ENCODE results near the gene CNPY3.
"Not testable (repeated sequence)": the region's sequence is repeated elsewhere in the genome, so short reads cannot be mapped to it uniquely, and the experiment has no call there.

Gene CNPY3

GRCh38 chr6:42928986-42929820, at the start of gene CNPY3:
TSS of gene CNPY3 (plus strand) at chr6:42929480. CDS start at chr6:42929571, 91 bp downstream.
- DNase-seq (ENCODE audit: low spot score), result peak; percentile 100

DNA sequence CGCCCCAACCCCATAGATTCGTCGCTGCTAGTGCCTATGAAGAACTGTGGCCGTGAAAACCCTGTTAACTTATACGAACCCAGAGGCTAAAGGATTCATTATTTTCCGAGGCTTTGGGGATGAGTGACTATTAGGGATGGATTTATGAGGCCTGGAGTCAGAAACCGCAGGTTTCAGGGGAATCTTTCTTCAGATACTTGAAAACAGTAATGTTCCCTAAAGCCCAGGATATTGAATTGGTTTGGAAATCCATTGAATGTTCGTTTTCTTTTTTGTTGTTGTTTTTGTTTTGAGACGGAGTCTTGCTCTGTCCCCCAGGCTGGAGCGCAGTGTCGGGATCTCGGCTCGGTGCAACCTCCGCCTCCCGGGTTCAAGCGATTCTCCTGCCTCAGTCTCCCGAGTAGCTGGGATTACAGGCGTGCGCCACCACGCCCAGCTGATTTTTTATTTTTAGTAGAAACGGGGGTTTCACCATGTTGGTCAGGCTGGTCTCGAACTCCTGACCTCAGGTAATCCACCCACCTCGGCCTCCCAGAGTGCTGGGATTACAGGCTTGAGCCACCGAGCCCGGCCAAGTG, 49.0 kb upstream of the CNPY3 start:
- not testable (repeated sequence) for DNase-seq (ENCODE audit: low spot score)

GRCh38 chr6:42880871-42881270, 48.4 kb upstream of the CNPY3 start:
- not testable (repeated sequence) for DNase-seq (ENCODE audit: low spot score)

DNA sequence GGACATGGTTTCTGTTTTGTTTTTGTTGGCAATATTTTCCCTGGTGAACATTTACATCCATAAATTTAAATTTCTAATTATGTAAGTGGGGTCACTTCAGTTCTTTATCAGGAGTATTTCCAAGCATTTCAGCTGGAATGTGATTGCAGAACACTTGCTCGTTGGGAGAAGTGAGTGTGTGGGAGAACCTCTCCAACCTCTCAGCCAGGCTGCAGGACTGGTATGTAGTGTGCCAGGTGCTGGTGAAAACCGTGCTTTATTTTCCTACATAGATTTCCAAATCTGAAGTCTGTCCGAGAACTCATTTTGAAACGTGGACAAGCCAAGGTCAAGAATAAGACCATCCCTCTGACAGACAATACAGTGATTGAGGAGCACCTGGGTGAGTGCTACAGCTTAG, 43.6 kb upstream of the CNPY3 start:
- no peak for DNase-seq (ENCODE audit: low spot score)

DNA sequence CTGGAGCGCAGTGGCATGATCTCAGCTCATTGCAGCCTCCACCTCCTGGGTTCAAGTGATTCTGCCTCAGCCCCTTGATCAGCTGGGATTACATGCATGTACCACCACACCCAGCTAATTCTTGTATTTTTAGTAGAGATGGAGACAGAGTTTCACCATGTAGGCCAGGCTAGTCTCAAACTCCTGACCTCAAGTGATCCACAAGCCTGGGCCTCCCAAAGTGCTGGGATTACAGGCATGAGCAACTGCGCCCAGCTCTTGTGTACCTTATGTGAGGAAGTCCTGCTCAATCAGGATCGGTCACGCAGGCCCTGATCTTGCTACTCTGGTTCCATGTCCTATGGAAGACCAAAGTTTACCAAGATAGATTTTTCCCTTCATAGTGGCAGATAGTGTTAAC, 41.1 kb upstream of the CNPY3 start:
- DNase-seq (ENCODE audit: low spot score), result not testable (repeated sequence)

DNA sequence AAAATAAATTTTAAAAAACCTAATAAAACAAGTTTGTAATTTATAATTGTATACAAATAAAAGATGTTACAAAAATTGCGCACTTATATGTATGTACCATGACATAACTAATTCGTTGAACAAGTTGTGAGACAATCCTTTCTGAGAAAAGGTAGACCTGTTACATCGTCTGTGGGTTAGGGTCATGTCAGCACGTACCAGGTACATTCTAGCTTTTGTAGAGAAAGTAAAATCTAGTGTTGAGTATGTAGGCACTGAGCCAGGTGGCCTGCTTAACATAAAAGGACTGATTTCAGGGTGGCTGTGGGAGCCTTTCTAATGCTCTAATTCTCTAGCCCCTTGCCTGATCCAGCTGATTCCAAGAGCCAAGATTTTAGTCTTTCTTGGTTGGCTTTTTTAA, 39.5 kb upstream of the CNPY3 start:
- peak; percentile 47 for DNase-seq (ENCODE audit: low spot score)

GRCh38 chr6:42890311-42891198, 38.7 kb upstream of the CNPY3 start:
- DNase-seq (ENCODE audit: low spot score), result peak; percentile 98

DNA sequence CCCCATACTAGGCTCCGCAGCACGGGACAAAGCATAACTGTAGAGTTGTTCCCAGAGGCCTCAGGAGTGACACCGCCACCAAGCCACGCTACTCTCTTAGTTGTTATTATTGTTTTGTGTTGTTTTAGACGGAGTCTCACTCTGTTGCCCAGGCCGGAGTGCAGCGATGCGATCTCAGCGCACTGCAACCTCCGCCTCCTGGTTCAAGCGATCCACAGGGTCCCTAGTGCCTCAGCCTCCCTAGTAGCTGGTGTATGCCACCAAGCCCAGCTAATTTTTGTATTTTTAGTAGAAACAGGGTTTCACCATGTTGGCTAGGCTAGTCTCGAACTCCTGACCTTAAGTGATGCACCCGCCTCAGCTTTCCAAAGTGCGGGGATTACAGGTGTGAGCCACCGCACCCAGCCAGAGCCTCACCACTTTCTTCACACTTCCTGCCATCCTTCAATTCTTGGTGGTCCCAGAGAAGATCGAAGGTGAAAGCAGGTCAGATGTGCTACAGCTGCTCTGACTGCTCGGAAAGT, 38.0 kb upstream of the CNPY3 start:
- DNase-seq (ENCODE audit: low spot score), result no peak

DNA sequence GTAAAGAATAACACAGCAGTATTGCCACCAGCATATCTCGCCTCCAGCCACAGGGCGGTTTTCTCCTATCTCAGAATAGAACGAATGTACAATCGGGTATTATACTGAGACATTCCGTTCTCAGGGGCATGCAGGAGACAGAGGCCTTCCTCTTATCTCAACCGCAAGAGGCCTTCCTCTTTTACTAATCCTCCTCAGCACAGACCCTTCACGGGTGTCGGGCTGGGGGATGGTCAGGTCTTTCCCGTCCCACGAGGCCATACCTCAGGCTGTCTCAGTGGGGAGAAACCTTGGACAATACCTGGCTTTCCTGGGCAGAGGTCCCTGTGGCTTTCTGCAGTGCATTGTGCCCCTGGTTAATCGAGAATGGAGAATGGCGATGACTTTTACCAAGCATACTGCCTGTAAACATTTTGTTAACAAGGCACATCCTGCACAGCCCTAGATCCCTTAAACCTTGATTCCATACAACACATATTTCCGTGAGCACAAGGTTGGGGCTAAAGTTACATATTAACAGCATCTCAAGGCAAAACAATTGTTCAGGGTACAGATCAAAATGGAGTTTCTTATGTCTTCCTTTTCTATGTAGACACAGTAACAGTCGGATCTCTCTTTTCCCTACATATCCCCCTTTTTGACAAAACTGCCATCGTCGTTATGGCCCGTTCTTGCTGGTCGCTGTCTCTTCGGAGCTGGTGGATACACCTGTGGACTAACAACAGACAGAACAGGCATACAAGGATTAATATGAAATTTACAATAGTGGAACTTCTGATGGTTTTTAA, 35.0 kb upstream of the CNPY3 start:
- not testable (repeated sequence) for DNase-seq (ENCODE audit: low spot score)

- DNase-seq (ENCODE audit: low spot score), result no peak
Measured at GRCh38 chr6:42896178-42896719, 33.0 kb upstream of the CNPY3 start.

DNA sequence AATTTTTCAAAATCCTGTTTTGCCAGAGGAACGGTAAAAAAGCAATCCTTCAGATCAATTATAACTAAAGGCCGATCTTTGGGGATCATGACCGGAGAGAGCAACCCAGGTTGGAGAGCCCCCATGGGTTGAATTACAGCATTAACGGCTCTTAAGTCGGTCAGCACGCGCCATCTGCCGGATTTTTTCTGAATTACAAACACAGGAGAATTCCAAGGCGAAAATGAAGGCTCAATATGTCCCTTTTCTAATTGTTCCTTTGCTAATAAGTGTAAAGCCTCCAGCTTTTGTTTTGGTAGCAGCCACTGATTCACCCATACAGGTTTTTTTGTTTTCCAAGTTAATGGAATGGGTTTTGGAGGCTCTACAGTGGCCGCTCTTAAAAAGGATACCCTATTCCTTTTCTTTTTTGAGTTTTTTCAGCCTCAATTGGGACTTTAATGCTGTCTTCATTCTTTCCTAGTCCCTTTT, 30.4 kb upstream of the CNPY3 start:
- DNase-seq (ENCODE audit: low spot score), result peak; percentile 86

DNA sequence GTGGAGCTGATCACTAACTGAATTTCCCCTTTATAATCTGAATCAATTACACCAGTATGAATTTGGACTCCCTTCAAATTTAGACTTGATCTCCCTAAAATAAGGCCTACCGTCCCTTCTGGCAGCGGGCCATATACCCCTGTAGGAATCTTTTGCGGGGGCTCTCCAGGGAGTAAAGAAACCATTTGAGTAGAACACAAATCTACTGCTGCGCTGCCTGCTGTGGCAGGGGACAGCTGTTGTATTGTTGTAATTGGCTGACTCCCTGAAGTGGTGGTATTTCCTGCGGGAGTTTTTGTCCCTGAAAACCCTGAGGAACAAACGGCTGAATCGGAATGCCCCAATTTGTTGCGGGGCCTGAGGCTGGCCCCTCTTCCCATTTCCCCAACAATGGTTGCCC, 29.4 kb upstream of the CNPY3 start:
- DNase-seq (ENCODE audit: low spot score), result no peak

- DNase-seq (ENCODE audit: low spot score), result peak; percentile 92
Measured at GRCh38 chr6:42901538-42901957, 27.7 kb upstream of the CNPY3 start.

DNA sequence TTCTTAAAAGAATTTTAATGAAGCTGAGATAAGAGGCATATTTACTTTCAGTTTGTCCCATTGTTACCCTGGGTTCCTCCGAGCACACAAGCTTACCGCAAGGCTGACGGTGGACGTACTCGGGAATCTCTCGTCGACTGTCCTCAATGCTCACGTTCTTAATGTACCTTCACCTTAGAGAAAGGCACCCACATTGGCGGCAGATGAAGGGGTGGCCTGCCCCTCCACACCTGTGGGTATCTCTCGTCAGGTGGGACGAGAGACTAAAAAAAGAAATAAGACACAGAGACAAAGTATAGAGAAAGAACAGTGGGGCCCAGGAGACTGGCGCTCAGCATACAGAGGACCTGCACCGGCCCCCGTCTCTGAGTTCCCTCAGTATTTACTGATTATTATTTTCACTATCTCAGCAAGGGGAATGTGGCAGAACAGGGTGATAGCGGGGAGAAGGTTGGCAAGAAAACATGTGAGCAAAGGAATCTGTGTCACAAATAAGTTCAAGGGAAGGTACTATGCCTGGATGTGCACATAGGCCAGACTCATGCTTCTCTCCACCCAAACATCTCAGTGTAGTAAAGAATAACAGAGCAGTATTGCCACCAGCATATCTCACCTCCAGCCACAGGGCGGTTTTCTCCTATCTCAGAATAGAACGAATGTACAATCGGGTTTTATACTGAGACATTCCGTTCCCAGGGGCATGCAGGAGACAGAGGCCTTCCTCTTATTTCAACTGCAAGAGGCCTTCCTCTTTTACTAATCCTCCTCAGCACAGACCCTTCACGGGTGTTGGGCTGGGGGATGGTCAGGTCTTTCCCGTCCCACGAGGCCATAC, 26.6 kb upstream of the CNPY3 start:
- DNase-seq (ENCODE audit: low spot score), result not testable (repeated sequence)

- DNase-seq (ENCODE audit: low spot score), result no peak
Measured at GRCh38 chr6:42904467-42904866, 24.8 kb upstream of the CNPY3 start.

GRCh38 chr6:42907336-42907735, 21.9 kb upstream of the CNPY3 start:
- DNase-seq (ENCODE audit: low spot score), result no peak

GRCh38 chr6:42909835-42910234, 19.4 kb upstream of the CNPY3 start:
- no peak for DNase-seq (ENCODE audit: low spot score)

- DNase-seq (ENCODE audit: low spot score), result no peak
Measured at GRCh38 chr6:42911171-42912021, 17.9 kb upstream of the CNPY3 start.

DNA sequence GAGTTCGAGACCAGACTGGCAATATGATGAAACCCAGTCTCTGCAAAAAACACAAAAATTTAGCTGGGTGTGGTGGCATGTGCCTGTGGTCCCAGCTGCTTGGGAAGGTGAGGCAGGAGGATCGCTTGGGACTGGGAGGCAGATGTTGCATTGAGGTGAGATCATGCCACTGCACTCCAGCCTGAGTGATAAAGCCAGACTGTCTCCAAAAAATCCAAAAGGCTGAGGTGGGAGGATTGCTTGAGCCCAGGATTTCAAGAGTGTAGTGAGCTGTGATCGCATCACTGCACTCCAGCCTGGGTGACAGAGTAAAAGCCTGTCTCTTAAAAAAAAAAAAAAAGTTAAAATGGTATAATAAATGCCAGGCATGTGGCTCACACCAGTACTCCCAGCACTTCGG, 14.7 kb upstream of the CNPY3 start:
- no peak for DNase-seq (ENCODE audit: low spot score)

Data from cerebellar cortex (tissue), 1 donor.